ENCODE data around the gene DOK4. TPM values are rescaled to one million over a fixed set of nuclear protein-coding genes. Genes with fewer than 3 reads are reported as not detected.

DOK4 gene
- total and polyA plus RNA-seq, 2 experiments from 2014 or later = 11.4 to 29.1 TPM

DNA sequence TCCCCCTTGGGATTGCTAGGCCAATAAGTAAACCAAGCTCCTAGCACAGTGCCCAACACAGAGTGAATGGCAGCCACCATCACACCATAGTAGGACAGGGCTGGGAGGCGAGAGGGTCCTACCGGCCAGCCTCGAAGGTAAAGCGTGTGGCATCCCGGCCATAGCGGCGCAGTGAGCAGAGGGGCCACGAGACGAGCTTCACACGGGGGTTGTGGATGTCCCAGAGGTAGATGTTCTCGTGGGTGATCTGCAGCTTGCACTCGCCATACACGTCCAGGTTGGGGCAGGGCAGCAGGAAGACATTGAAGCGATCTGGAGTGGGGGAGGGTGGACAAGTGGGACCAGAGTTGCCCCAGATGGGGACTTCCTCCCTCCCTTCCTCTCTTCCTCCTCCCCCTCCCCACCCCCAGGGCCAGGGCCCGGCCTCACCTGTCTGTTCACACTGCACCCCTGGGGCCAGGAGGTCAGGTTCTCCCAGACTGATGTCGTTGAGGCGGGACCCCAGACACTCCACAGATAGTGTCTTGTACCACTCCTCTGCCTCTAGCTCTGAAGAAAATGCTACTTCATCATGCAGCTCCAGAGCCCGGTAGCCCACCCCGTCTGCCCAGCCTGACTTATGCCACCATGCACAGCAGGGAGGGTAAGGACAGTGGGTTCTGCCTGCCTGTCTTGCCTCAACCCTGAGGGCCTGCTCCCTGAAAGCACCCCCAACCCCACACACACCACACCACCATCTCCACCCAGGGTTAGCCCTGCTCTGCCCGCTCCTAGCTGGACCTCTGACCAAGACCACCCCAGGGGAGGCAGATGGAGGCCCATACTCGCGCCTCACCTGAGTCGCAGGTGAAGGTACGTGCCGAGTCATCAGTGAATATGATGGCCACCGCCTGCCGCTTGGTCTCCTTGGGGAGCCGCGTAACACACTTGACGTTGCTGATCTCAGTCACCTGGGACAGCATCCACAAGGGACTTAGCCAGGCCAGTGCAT lies 11.3 kb downstream of the DOK4 start (continued):
- TF ChIP-seq, protein P1, sequence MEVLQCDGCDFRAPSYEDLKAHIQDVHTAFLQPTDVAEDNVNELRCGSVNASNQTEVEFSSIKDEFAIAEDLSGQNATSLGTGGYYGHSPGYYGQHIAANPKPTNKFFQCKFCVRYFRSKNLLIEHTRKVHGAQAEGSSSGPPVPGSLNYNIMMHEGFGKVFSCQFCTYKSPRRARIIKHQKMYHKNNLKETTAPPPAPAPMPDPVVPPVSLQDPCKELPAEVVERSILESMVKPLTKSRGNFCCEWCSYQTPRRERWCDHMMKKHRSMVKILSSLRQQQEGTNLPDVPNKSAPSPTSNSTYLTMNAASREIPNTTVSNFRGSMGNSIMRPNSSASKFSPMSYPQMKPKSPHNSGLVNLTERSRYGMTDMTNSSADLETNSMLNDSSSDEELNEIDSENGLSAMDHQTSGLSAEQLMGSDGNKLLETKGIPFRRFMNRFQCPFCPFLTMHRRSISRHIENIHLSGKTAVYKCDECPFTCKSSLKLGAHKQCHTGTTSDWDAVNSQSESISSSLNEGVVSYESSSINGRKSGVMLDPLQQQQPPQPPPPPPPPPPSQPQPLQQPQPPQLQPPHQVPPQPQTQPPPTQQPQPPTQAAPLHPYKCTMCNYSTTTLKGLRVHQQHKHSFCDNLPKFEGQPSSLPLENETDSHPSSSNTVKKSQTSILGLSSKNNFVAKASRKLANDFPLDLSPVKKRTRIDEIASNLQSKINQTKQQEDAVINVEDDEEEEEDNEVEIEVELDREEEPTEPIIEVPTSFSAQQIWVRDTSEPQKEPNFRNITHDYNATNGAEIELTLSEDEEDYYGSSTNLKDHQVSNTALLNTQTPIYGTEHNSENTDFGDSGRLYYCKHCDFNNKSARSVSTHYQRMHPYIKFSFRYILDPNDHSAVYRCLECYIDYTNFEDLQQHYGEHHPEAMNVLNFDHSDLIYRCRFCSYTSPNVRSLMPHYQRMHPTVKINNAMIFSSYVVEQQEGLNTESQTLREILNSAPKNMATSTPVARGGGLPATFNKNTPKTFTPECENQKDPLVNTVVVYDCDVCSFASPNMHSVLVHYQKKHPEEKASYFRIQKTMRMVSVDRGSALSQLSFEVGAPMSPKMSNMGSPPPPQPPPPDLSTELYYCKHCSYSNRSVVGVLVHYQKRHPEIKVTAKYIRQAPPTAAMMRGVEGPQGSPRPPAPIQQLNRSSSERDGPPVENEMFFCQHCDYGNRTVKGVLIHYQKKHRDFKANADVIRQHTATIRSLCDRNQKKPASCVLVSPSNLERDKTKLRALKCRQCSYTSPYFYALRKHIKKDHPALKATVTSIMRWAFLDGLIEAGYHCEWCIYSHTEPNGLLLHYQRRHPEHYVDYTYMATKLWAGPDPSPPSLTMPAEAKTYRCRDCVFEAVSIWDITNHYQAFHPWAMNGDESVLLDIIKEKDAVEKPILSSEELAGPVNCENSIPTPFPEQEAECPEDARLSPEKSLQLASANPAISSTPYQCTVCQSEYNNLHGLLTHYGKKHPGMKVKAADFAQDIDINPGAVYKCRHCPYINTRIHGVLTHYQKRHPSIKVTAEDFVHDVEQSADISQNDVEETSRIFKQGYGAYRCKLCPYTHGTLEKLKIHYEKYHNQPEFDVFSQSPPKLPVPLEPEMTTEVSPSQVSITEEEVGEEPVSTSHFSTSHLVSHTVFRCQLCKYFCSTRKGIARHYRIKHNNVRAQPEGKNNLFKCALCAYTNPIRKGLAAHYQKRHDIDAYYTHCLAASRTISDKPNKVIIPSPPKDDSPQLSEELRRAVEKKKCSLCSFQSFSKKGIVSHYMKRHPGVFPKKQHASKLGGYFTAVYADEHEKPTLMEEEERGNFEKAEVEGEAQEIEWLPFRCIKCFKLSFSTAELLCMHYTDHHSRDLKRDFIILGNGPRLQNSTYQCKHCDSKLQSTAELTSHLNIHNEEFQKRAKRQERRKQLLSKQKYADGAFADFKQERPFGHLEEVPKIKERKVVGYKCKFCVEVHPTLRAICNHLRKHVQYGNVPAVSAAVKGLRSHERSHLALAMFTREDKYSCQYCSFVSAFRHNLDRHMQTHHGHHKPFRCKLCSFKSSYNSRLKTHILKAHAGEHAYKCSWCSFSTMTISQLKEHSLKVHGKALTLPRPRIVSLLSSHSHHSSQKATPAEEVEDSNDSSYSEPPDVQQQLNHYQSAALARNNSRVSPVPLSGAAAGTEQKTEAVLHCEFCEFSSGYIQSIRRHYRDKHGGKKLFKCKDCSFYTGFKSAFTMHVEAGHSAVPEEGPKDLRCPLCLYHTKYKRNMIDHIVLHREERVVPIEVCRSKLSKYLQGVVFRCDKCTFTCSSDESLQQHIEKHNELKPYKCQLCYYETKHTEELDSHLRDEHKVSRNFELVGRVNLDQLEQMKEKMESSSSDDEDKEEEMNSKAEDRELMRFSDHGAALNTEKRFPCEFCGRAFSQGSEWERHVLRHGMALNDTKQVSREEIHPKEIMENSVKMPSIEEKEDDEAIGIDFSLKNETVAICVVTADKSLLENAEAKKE (CRISPR knock-in tag; IDR thresholded peaks at IDR 0.05) = no peak
- TF ChIP-seq JUNB (IDR thresholded peaks at IDR 0.05; ENCODE audit: unreplicated experiment) = no peak

DNA sequence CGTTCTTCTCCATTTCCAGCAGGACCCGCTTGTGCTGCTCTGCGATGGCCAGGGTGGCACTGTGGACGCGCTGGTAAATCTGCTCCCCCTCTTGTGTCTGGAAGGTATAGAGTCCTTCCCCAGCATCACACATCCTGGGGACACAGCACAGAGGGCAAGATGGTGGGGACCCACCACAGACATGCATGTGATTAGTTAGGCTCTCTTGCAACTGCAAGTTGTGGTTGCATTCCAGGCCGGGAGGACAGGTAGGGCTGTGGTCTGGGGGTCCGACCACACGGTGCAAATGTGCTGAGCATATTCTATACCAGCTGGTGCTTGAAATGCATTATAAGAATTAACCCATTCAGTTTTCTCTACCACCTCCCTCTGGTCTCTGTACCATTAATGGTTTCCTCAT lies 12.4 kb downstream of the DOK4 start:
- Mint-ChIP-seq H3K4me1 (peaks cover 69% of the 10 kb centered on the region), H3K27ac (no peak overlapping the region), H3K9me3 (no peaks in the 10 kb centered on the region), H3K4me3 (no peak overlapping the region), H3K27me3 (ENCODE audit: insufficient read depth, low read depth, poor library complexity) (peaks cover 17% of the 10 kb centered on the region), H3K36me3 (ENCODE audit: low read depth) (peaks cover 34% of the 10 kb centered on the region)
- Histone ChIP-seq H3K27me3 (ENCODE audit: insufficient read depth) (peaks cover 4% of the 10 kb centered on the region; the same call in 1 of the 2 replicates), H3K27ac (ENCODE audit: low read depth) (no peak overlapping the region), H4K20me1 (replicated peaks; ENCODE audit: insufficient read depth) (0 out of 2 replicates have a peak, but pooled peaks cover 3% of the 10 kb centered on the region), H3K4me3 (no peak overlapping the region), H3F3A (replicated peaks; ENCODE audit: low read depth) (peaks cover 12% of the 10 kb centered on the region; the same call in 1 of the 2 replicates), H3K4me1 (ENCODE audit: insufficient read depth) (peaks cover 53% of the 10 kb centered on the region), H2AFZ (no peak overlapping the region), H3K79me2 (replicated peaks; ENCODE audit: insufficient read depth) (no peaks in the 10 kb centered on the region; the same call in 1 of the 2 replicates), H3K36me3 (ENCODE audit: insufficient read depth) (peaks cover 19% of the 10 kb centered on the region), H3K9me2 (ENCODE audit: insufficient read depth) (no peaks in the 10 kb centered on the region), H3K4me2 (no peak overlapping the region)
- TF ChIP-seq, protein P2, sequence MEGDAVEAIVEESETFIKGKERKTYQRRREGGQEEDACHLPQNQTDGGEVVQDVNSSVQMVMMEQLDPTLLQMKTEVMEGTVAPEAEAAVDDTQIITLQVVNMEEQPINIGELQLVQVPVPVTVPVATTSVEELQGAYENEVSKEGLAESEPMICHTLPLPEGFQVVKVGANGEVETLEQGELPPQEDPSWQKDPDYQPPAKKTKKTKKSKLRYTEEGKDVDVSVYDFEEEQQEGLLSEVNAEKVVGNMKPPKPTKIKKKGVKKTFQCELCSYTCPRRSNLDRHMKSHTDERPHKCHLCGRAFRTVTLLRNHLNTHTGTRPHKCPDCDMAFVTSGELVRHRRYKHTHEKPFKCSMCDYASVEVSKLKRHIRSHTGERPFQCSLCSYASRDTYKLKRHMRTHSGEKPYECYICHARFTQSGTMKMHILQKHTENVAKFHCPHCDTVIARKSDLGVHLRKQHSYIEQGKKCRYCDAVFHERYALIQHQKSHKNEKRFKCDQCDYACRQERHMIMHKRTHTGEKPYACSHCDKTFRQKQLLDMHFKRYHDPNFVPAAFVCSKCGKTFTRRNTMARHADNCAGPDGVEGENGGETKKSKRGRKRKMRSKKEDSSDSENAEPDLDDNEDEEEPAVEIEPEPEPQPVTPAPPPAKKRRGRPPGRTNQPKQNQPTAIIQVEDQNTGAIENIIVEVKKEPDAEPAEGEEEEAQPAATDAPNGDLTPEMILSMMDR (conservative IDR thresholded peaks at IDR 0.05; ENCODE audit: low read depth in 2 of 2) = no peak
- no peak for TF ChIP-seq JUNB (IDR thresholded peaks at IDR 0.05; ENCODE audit: unreplicated experiment)
- no peak for TF ChIP-seq EZH2phosphoT487 (IDR thresholded peaks at IDR 0.05; ENCODE audit: unreplicated experiment)
- TF ChIP-seq STAT1 (IDR thresholded peaks at IDR 0.05; ENCODE audit: unreplicated experiment) = no peak
- no peak for ATAC-seq
- no peak for DNase-seq (ENCODE audit: low spot score)
